Vagina (tissue), 2 donors: ENCODE results near the gene ZNF536.

Experiments used
- CTCF ChIP-seq, 3 experiments: fragments of 450-650 bp in 2 of 3; fragments of 200-600 bp in 1 of 3; sonication (generic) in 1 of 3; IDR thresholded peaks; one replicate each; pipeline ENCODE4 v1.5.1; 2017 to 2019; ENCODE audit warnings: antibody characterized with exemption in 3 of 3, mild to moderate bottlenecking in 2 of 3, moderate library complexity in 2 of 3
- POLR2A ChIP-seq, 2 donors: fragments of 450-650 bp; IDR thresholded peaks; one replicate each; pipeline ENCODE4 v1.6.1; 2017; ENCODE audit warnings: antibody characterized with exemption in 2 of 2, mild to moderate bottlenecking in 2 of 2, moderate library complexity in 2 of 2

- no peak for TF ChIP-seq POLR2A (IDR thresholded peaks at IDR 0.05)
- no peak for TF ChIP-seq CTCF (IDR thresholded peaks at IDR 0.05)
Measured at GRCh38 chr19:30536975-30537374, 164.8 kb downstream of the ZNF536 start.
